Loucy (cell line): ENCODE measurements around the gene MALT1.

Experiments used
- EZH2phosphoT487 ChIP-seq: fragments of 200-600 bp; IDR thresholded peaks from 2 replicates; pipeline ENCODE4 v1.6.1; 2018; ENCODE audit warnings: antibody characterized with exemption, mild to moderate bottlenecking, moderate library complexity, borderline replicate concordance
- TF ChIP-seq, protein P1 (sequence below): fragments of 200-600 bp; sonication (generic); conservative IDR thresholded peaks from 2 replicates; pipeline ENCODE4 v1.5.1; 2014; ENCODE audit warnings: mild to moderate bottlenecking, antibody characterized with exemption, low read length

DNA sequence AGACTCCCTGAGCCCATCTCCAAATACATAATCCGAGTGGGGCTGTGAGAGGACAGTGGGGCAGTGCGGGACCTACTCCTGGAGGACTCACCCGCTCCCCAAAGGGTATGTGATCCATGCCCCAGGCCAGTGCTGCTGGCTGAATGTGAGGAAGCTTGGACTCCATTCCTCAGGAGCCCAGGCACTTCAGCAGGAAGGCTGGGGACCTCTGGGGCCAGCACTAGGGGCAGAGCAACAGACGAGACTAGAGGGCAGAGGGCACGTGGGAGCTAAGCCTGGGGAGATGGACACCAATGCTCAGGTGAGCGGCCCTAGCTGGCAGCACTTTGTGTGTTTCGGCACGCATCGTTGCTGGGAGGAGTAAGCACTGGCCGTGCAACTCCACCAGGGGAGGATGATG is 84.9 kb downstream of the MALT1 start:
- TF ChIP-seq, protein P1, sequence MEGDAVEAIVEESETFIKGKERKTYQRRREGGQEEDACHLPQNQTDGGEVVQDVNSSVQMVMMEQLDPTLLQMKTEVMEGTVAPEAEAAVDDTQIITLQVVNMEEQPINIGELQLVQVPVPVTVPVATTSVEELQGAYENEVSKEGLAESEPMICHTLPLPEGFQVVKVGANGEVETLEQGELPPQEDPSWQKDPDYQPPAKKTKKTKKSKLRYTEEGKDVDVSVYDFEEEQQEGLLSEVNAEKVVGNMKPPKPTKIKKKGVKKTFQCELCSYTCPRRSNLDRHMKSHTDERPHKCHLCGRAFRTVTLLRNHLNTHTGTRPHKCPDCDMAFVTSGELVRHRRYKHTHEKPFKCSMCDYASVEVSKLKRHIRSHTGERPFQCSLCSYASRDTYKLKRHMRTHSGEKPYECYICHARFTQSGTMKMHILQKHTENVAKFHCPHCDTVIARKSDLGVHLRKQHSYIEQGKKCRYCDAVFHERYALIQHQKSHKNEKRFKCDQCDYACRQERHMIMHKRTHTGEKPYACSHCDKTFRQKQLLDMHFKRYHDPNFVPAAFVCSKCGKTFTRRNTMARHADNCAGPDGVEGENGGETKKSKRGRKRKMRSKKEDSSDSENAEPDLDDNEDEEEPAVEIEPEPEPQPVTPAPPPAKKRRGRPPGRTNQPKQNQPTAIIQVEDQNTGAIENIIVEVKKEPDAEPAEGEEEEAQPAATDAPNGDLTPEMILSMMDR, result no peak
- no peak for TF ChIP-seq EZH2phosphoT487
